ENCODE results near the gene ALG9. TPM values are rescaled to one million over a fixed set of nuclear protein-coding genes. Genes with fewer than 3 reads are reported as not detected.

ALG9 gene
- total RNA-seq, 2 experiments from 2014 or later: 32.0 to 36.6 TPM

GRCh38 chr11:111852103-111852502 lies 19.3 kb downstream of the ALG9 start:
- H3K9me3 Mint-ChIP-seq: no peaks in the 10 kb centered on the region
- no peak for TF ChIP-seq CTCF (IDR thresholded peaks at IDR 0.05)
- DNase-seq (no peak), ATAC-seq (no peak)
- ChIA-PET CTCF (interaction anchor here (1.3 to 3.1 kb wide), 3 partner anchors 10 to 19 kb away, joined by 3 to 18 read pairs (median 3); no protein-coding TSS in a partner anchor), POLR2A (no interaction called here)
- H3K4me3 Mint-ChIP-seq: no peak overlapping the region
- intact Hi-C loops (cut with micrococcal nuclease): no loop called here
- H3K4me1 Mint-ChIP-seq (ENCODE audit: low read depth): peaks cover 2% of the 10 kb centered on the region
- no peak overlapping the region for H3K27ac Mint-ChIP-seq
- H3K36me3 Mint-ChIP-seq (ENCODE audit: low read depth): peaks cover 39% of the 10 kb centered on the region
- no peaks in the 10 kb centered on the region for H3K27me3 Mint-ChIP-seq

- CTCF ChIA-PET: interaction anchor here (1.3 to 3.1 kb wide), 3 partner anchors 10 to 19 kb away, joined by 3 to 18 read pairs (median 3); no protein-coding TSS in a partner anchor
- POLR2A ChIA-PET: interaction anchor here (1.0 kb wide), 1 partner anchor 115 kb away, joined by 3 read pairs; no protein-coding TSS in a partner anchor
- intact Hi-C loops (cut with micrococcal nuclease): no loop called here
- peaks cover 7% of the 10 kb centered on the region for H3K4me1 Mint-ChIP-seq (ENCODE audit: low read depth)
- TF ChIP-seq CTCF (IDR thresholded peaks at IDR 0.05): no peak
- H3K4me3 Mint-ChIP-seq: no peak overlapping the region
- H3K27me3 Mint-ChIP-seq: no peaks in the 10 kb centered on the region
- peaks cover 38% of the 10 kb centered on the region for H3K36me3 Mint-ChIP-seq (ENCODE audit: low read depth)
- no peaks in the 10 kb centered on the region for H3K9me3 Mint-ChIP-seq
- DNase-seq: no peak
- H3K27ac Mint-ChIP-seq: no peak overlapping the region
- ATAC-seq: no peak
Measured at GRCh38 chr11:111851636-111852035, 19.7 kb downstream of the ALG9 start.

- H3K4me1 Mint-ChIP-seq (ENCODE audit: low read depth): peaks cover 7% of the 10 kb centered on the region
- DNase-seq: no peak
- POLR2A ChIA-PET: interaction anchor here (1.0 kb wide), 1 partner anchor 115 kb away, joined by 3 read pairs; no protein-coding TSS in a partner anchor
- no peak overlapping the region for H3K4me3 Mint-ChIP-seq
- CTCF ChIA-PET: interaction anchor here (1.0 to 3.1 kb wide), 4 partner anchors 9 to 19 kb away, joined by 3 to 18 read pairs (median 3); no protein-coding TSS in a partner anchor
- TF ChIP-seq CTCF (IDR thresholded peaks at IDR 0.05): no peak
- peaks cover 39% of the 10 kb centered on the region for H3K36me3 Mint-ChIP-seq (ENCODE audit: low read depth)
- H3K27ac Mint-ChIP-seq: no peak overlapping the region
- ATAC-seq: no peak
- no peaks in the 10 kb centered on the region for H3K9me3 Mint-ChIP-seq
- H3K27me3 Mint-ChIP-seq: no peaks in the 10 kb centered on the region
- intact Hi-C loops (cut with micrococcal nuclease): no loop called here
Measured at GRCh38 chr11:111851067-111851466, 20.3 kb downstream of the ALG9 start.

DNA sequence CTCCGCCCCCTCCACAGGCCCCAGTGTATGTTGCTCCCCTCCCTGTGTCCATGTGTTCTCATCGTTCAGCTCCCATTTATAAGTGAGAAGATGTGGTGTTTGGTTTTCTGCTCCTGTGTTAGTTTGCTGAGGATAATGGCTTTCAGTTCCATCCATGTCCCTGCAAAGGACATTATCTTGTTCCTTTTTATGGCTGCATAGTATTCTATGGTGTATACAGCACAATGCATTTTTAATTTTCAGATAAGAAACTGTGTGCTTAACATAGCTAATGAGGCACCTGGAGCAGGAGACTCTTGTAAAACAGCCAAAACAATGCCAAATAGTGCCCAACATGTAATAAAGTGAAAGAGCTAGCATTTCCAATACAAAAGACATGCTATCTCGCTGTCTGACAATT lies 21.8 kb downstream of the ALG9 start:
- no peak for TF ChIP-seq CTCF (IDR thresholded peaks at IDR 0.05)
- ChIA-PET CTCF (interaction anchor here (3.1 kb wide), 1 partner anchor 8 kb away, joined by 18 read pairs; no protein-coding TSS in a partner anchor), POLR2A (no interaction called here)
- no peak for ATAC-seq
- DNase-seq: no peak
- Mint-ChIP-seq H3K9me3 (no peaks in the 10 kb centered on the region), H3K4me1 (ENCODE audit: low read depth) (peaks cover 7% of the 10 kb centered on the region), H3K36me3 (ENCODE audit: low read depth) (peaks cover 31% of the 10 kb centered on the region), H3K4me3 (no peak overlapping the region), H3K27me3 (no peaks in the 10 kb centered on the region), H3K27ac (no peak overlapping the region)
- intact Hi-C loops (cut with micrococcal nuclease): no loop called here

GRCh38 chr11:111846636-111847035 lies 24.7 kb downstream of the ALG9 start:
- ATAC-seq (no peak), DNase-seq (no peak)
- Mint-ChIP-seq H3K9me3 (no peaks in the 10 kb centered on the region), H3K27ac (no peak overlapping the region), H3K4me3 (no peak overlapping the region), H3K4me1 (ENCODE audit: low read depth) (peaks cover 7% of the 10 kb centered on the region), H3K36me3 (ENCODE audit: low read depth) (peaks cover 21% of the 10 kb centered on the region), H3K27me3 (no peaks in the 10 kb centered on the region)
- no peak for TF ChIP-seq CTCF (IDR thresholded peaks at IDR 0.05)
- ChIA-PET CTCF (interaction anchor here (1.0 to 7.2 kb wide), 10 partner anchors 12 to 280 kb away, joined by 3 to 61 read pairs (median 4); partner anchors contain the start of gene ALG9), POLR2A (interaction anchor here (1.0 kb wide), 1 partner anchor 13 kb away, joined by 3 read pairs; no protein-coding TSS in a partner anchor)
- intact Hi-C loops (cut with micrococcal nuclease): no loop called here

Data from activated CD8-positive, alpha-beta T cell treated with anti-CD3 and anti-CD28 coated beads for 36 hours (primary cell).